ENCODE measurements around the gene DYNLT1. TPM values are rescaled to one million over a fixed set of nuclear protein-coding genes. Genes with fewer than 3 reads are reported as not detected.
A peak's percentile ranks its signal among the peaks of the same experiment; 100 is the strongest.

DYNLT1 gene
- total and polyA plus RNA-seq, 9 of the 15 experiments (the other 6 are each of a cell fraction or from before 2014, with no cell fraction given): 42.2 to 583 (median 127) TPM

DNA sequence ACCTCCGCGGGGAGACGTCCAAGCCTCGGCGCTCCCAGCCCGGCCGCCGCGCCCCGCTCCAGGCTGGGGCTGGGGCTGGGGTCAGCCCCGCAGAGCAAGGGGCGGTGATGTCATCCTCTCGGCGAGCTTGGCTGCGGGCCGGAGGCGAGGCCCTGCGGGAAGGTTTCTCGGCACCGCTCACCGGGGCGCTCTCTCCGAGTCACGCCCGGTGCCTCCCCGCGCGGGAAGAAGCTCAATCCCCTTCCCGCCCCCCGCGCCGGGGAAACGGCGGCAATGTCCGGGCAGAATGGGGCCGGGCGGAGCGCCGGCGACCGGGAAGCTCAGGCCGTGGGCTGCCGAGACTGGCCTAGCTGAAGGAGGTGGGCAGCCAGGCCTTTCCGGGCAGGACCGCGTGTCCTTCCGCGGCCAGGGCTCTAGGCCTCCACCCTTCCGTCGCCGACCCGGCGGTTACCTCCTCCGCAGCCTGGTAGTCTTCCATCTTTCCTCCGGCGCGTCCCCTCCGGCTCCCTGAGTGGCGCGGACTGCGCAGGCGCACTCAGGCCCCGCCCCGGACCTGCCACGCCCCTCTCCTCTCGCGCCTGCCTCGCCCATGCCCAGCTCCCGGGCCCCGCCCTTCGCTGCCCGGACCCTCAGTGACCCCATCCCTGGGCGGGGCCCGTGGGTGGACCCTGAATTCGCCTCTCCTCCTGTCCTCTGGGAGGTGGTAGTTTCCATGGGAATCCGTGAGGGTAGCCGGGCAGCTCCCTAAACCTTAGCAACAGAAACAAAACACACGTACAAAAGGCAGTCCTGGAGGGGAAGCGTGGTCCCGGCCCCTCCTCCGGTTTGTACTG lies at the start of gene DYNLT1 (continued):
- TF ChIP-seq, protein P1, sequence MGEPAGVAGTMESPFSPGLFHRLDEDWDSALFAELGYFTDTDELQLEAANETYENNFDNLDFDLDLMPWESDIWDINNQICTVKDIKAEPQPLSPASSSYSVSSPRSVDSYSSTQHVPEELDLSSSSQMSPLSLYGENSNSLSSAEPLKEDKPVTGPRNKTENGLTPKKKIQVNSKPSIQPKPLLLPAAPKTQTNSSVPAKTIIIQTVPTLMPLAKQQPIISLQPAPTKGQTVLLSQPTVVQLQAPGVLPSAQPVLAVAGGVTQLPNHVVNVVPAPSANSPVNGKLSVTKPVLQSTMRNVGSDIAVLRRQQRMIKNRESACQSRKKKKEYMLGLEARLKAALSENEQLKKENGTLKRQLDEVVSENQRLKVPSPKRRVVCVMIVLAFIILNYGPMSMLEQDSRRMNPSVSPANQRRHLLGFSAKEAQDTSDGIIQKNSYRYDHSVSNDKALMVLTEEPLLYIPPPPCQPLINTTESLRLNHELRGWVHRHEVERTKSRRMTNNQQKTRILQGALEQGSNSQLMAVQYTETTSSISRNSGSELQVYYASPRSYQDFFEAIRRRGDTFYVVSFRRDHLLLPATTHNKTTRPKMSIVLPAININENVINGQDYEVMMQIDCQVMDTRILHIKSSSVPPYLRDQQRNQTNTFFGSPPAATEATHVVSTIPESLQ (CRISPR knock-in tag; IDR thresholded peaks at IDR 0.05): 0 out of 2 replicates have a peak, but pooled peaks have one; percentile 92
- peak; percentile 78 for TF ChIP-seq MEIS2 (IDR thresholded peaks at IDR 0.05; ENCODE audit: partially characterized antibody)
- no peak for TF ChIP-seq RBM14 (IDR thresholded peaks at IDR 0.05; ENCODE audit: borderline replicate concordance, insufficient read depth, low read depth, low read length)
- TF ChIP-seq, protein P2, sequence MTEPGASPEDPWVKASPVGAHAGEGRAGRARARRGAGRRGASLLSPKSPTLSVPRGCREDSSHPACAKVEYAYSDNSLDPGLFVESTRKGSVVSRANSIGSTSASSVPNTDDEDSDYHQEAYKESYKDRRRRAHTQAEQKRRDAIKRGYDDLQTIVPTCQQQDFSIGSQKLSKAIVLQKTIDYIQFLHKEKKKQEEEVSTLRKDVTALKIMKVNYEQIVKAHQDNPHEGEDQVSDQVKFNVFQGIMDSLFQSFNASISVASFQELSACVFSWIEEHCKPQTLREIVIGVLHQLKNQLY (CRISPR knock-in tag; conservative IDR thresholded peaks at IDR 0.05): no peak
- TF ChIP-seq, protein P3, sequence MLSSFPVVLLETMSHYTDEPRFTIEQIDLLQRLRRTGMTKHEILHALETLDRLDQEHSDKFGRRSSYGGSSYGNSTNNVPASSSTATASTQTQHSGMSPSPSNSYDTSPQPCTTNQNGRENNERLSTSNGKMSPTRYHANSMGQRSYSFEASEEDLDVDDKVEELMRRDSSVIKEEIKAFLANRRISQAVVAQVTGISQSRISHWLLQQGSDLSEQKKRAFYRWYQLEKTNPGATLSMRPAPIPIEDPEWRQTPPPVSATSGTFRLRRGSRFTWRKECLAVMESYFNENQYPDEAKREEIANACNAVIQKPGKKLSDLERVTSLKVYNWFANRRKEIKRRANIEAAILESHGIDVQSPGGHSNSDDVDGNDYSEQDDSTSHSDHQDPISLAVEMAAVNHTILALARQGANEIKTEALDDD (IDR thresholded peaks at IDR 0.05): no peak
- no peak for TF ChIP-seq POLR3A (IDR thresholded peaks at IDR 0.05; ENCODE audit: borderline replicate concordance, extremely low read depth, insufficient read depth, insufficient read length)
- peak in 1 of 2 experiments; percentile 79; a peak in 2 of 4 replicates for TF ChIP-seq TEAD1 (CRISPR knock-in tag; IDR thresholded peaks at IDR 0.05)
- TF ChIP-seq EHMT2 (IDR thresholded peaks at IDR 0.05): no peak
- TF ChIP-seq ZNF717 (CRISPR knock-in tag; IDR thresholded peaks at IDR 0.05): no peak
- no peak for TF ChIP-seq CAMTA2 (CRISPR knock-in tag; conservative IDR thresholded peaks at IDR 0.05)
- peak; percentile 53; the same call in 1 of the 2 replicates for TF ChIP-seq TAF7 (tag; IDR thresholded peaks at IDR 0.05)
- TF ChIP-seq, protein P4, sequence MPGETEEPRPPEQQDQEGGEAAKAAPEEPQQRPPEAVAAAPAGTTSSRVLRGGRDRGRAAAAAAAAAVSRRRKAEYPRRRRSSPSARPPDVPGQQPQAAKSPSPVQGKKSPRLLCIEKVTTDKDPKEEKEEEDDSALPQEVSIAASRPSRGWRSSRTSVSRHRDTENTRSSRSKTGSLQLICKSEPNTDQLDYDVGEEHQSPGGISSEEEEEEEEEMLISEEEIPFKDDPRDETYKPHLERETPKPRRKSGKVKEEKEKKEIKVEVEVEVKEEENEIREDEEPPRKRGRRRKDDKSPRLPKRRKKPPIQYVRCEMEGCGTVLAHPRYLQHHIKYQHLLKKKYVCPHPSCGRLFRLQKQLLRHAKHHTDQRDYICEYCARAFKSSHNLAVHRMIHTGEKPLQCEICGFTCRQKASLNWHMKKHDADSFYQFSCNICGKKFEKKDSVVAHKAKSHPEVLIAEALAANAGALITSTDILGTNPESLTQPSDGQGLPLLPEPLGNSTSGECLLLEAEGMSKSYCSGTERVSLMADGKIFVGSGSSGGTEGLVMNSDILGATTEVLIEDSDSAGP (CRISPR knock-in tag; IDR thresholded peaks at IDR 0.05): no peak
- no peak for TF ChIP-seq HNRNPH1 (optimal IDR thresholded peaks at IDR 0.05; ENCODE audit: low read depth, low read length)
- TF ChIP-seq TBL1XR1 (IDR thresholded peaks at IDR 0.05; ENCODE audit: low read length in 2 of 2): no peak
- peak; percentile 98 for TF ChIP-seq KLF13 (tag; IDR thresholded peaks at IDR 0.05; ENCODE audit: borderline replicate concordance, low read depth)
- peak; percentile 97 for TF ChIP-seq SUPT5H (IDR thresholded peaks at IDR 0.05)
- peak; percentile 87 for TF ChIP-seq LCOR (CRISPR knock-in tag; IDR thresholded peaks at IDR 0.05)
- TF ChIP-seq, protein P5, sequence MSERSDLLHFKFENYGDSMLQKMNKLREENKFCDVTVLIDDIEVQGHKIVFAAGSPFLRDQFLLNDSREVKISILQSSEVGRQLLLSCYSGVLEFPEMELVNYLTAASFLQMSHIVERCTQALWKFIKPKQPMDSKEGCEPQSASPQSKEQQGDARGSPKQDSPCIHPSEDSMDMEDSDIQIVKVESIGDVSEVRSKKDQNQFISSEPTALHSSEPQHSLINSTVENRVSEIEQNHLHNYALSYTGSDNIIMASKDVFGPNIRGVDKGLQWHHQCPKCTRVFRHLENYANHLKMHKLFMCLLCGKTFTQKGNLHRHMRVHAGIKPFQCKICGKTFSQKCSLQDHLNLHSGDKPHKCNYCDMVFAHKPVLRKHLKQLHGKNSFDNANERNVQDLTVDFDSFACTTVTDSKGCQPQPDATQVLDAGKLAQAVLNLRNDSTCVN (CRISPR knock-in tag; IDR thresholded peaks at IDR 0.05): no peak
- TF ChIP-seq FIP1L1 (IDR thresholded peaks at IDR 0.05; ENCODE audit: low read depth, low read length, poor library complexity, severe bottlenecking): peak; percentile 94
- TF ChIP-seq GTF2F1 (IDR thresholded peaks at IDR 0.05; ENCODE audit: low read depth, low read length): no peak
- no peak for TF ChIP-seq NCOA6 (IDR thresholded peaks at IDR 0.05)
- 0 out of 2 replicates have a peak, but pooled peaks have one; percentile 1 for TF ChIP-seq NFE2 (IDR thresholded peaks at IDR 0.05; ENCODE audit: low read depth)
